ENCODE results near the gene SH3BP5L.

SH3BP5L gene

DNA sequence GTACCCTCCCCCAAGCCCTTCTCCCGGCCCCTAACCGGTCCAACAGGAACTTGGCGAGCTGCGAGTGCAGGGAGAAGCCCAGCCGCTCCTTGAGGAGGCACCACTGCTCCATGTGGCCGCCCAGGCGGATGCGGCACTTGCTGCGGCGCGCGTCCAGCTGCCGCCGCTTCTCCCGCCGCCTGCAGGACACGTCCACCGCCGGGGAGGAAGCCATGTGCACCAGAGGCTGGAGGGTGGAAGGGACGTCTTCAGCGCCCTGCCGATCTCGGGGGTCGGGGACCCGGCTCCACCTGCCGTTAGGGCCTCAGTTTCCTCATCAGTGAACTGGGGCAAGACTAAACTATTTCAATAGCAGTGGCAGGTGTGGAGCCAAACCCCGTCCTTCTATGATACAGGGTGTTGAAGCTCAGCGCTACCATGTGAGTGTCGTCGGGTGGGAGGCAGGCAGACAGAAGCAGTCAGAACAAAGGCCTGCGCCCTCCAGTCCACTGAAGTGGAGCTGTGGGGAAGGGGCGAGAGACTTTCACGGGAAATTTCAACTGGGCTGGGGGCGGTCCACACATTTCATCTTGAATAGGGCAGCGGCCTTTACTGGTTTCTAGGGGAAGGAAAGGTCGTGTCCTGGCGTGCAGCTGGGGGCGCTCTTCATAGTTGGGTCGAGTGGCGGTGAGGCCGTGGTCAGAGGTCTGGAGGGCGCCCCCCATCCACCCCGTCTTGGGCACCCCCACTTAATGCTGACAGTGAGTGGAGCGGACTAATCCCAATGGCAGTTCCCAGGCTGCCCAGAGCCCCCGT, 32.6 kb upstream of the SH3BP5L start:
- TF ChIP-seq CTCF (IDR thresholded peaks at IDR 0.05; ENCODE audit: insufficient read depth, low read length, missing control alignments): peak; percentile 46

GRCh38 chr1:248857749-248858095, 32.0 kb upstream of the SH3BP5L start:
- ChIA-PET POLR2A (interaction anchor here (1.4 to 3.5 kb wide), 3 partner anchors 15 to 33 kb away, joined by 5 to 27 read pairs (median 7); partner anchors contain the start of gene ZNF672), CTCF (interaction anchor here (1.0 to 3.8 kb wide), 7 partner anchors 8 to 30 kb away, joined by 3 to 21 read pairs (median 6); partner anchors contain the start of gene ZNF672)
- no peak for TF ChIP-seq CTCF (IDR thresholded peaks at IDR 0.05; ENCODE audit: insufficient read depth, low read length, missing control alignments)
- peak overlapping the region; percentile 81 for H3K4me3 ChIP-seq (ENCODE audit: low read depth, low read length)
- no peak for DNase-seq (ENCODE audit: low read depth, low spot score)

More for the DNA sequence above, 32.6 kb upstream of the SH3BP5L start:
- no peak for DNase-seq (ENCODE audit: low read depth, low spot score)
- peak overlapping the region; percentile 81 for H3K4me3 ChIP-seq (ENCODE audit: low read depth, low read length)
- POLR2A ChIA-PET: interaction anchor here (0.6 to 3.5 kb wide), 5 partner anchors 14 to 68 kb away, joined by 3 to 27 read pairs (median 5); partner anchors contain the start of gene ZNF672
- CTCF ChIA-PET: interaction anchor here (1.0 to 3.8 kb wide), 9 partner anchors 9 to 48 kb away, joined by 3 to 21 read pairs (median 6); partner anchors contain the start of genes PGBD2, SH3BP5L and ZNF672

DNA sequence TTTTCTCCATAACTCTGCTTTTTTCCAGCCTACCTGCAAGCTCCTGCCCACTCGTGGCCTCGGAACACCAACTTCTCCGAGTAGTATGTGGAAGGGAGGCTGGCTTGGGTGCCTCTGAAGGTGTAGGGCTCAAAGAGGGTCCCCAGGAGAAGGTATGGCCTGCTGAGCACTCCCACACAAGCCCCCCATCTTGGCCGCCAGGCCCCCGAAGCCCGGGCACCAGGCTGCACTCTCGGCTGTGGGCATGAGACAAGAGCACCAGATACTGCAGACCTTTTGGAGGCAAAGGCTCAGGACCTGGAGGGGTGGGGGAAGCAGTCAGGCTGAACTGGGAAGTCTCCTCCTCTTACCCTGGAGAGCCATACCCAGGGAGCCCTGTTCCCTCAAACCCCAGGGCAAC, 31.5 kb upstream of the SH3BP5L start:
- no peak for TF ChIP-seq CTCF (IDR thresholded peaks at IDR 0.05; ENCODE audit: insufficient read depth, low read length, missing control alignments)
- ChIA-PET CTCF (interaction anchor here (3.8 kb wide), 1 partner anchor 15 kb away, joined by 21 read pairs; no protein-coding TSS in a partner anchor), POLR2A (interaction anchor here (3.5 kb wide), 1 partner anchor 18 kb away, joined by 27 read pairs; the partner anchor contains the start of gene ZNF672)
- no peak for DNase-seq (ENCODE audit: low read depth, low spot score)
- no peak overlapping the region for H3K4me3 ChIP-seq (ENCODE audit: low read depth, low read length)

DNA sequence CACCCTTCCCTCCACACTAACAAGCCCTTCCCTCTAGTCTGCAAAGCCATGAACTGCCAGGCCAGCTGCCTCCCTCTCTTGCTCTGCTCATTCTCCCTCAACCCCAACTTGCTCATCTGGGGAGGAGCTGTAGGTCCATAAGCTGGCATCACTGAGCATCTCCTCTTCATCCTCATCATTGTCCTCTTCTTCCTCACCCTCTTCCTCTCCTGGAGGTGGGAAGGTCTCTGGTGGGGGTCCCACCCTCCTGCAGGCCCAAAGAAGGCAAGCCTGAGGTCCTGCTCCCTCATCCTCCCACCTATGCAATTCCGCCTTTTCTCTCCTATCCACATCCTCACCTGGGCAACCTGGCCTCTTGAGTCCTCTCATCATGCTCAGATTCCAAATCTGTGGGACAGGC, 30.5 kb upstream of the SH3BP5L start:
- POLR2A ChIA-PET: no interaction called here
- no peak for TF ChIP-seq CTCF (IDR thresholded peaks at IDR 0.05; ENCODE audit: insufficient read depth, low read length, missing control alignments)
- no peak for DNase-seq (ENCODE audit: low read depth, low spot score)
- H3K4me3 ChIP-seq (ENCODE audit: low read depth, low read length): no peak overlapping the region
- CTCF ChIA-PET: interaction anchor here (2.5 kb wide), 1 partner anchor 14 kb away, joined by 12 read pairs; no protein-coding TSS in a partner anchor

DNA sequence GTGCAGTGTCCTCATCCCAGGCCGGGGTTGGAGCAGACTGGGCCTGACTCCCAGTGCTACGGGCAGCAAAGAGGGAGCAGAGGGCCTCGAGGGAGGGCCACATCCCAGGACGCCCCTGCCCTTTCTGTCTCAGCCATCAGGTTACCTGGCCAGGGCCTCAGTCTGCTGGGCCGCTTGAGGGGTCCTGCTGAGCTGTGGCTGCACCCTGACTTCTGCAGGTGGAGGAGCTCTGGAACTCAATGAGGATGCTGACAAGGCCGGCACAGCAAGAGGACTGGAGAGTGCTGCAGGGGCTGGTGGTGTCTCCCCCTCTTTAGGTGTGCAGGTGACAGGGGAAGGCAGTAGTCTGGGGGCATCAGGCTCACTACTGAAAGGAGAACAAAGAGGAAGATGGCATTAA, 29.9 kb upstream of the SH3BP5L start:
- no peak for TF ChIP-seq CTCF (IDR thresholded peaks at IDR 0.05; ENCODE audit: insufficient read depth, low read length, missing control alignments)
- ChIA-PET POLR2A (no interaction called here), CTCF (interaction anchor here (2.5 kb wide), 1 partner anchor 14 kb away, joined by 12 read pairs; no protein-coding TSS in a partner anchor)
- no peak overlapping the region for H3K4me3 ChIP-seq (ENCODE audit: low read depth, low read length)
- DNase-seq (ENCODE audit: low read depth, low spot score): no peak

DNA sequence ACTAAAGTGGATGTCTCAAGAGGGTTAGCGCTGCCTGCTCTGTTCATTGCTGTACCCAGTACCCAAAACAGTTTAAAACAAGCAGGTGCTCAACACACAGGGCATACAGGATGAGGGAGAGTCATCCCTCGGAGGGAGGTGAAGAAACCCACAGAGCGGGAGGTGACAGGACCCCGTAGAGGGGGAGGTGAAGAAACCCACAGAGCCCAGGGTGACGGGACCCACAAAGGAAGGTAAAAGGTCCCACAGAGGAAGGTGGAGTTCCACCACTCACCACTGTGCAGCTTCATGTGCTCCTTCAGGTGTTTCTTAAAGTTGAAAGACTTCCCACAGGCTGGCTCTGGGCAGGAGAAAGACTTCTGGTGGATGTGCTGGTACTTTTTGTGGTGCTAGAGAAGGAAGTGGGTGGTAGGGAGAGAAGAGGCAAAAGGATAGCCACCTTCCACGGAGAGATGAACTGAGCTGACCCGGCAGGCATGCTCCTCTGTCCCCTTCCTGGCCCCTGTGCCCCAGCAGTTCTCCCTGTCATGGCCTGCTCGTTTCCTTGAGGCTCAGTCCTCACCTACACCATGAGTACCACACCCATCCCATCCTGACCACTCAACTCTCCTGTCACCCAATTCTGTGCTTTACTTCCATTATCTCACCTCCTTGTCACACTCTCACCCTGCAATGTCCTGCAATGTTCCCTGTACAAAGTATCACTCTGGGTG, 28.1 kb upstream of the SH3BP5L start:
- TF ChIP-seq CTCF (IDR thresholded peaks at IDR 0.05; ENCODE audit: insufficient read depth, low read length, missing control alignments): no peak
- POLR2A ChIA-PET: no interaction called here

More for the DNA sequence above, 28.1 kb upstream of the SH3BP5L start:
- CTCF ChIA-PET: interaction anchor here (2.5 kb wide), 1 partner anchor 12 kb away, joined by 12 read pairs; no protein-coding TSS in a partner anchor
- no peak for DNase-seq (ENCODE audit: low read depth, low spot score)
- no peak overlapping the region for H3K4me3 ChIP-seq (ENCODE audit: low read depth, low read length)
